Measurements from ENCODE around the gene ALOX15. TPM values are rescaled to one million over a fixed set of nuclear protein-coding genes. Genes with fewer than 3 reads are reported as not detected.
"Not testable (repeated sequence)": the region's sequence is repeated elsewhere in the genome, so short reads cannot be mapped to it uniquely, and the experiment has no call there.

Gene ALOX15
- total and polyA plus RNA-seq, 3 experiments from 2014 or later, result not detected

- no peak overlapping the region for H3K4me3 Mint-ChIP-seq
- DNase-seq, result no peak
- H3K9me3 ChIP-seq (ENCODE audit: low read length), result no peaks in the 10 kb centered on the region
- H3K27ac ChIP-seq (ENCODE audit: low read depth, low read length), result no peak overlapping the region
- POLR2A ChIA-PET, result no interaction called here
- H3K4me3 ChIP-seq (ENCODE audit: low read length), result no peak overlapping the region
- H3K27ac Mint-ChIP-seq, result no peak overlapping the region
- H3K9me3 Mint-ChIP-seq, result no peaks in the 10 kb centered on the region
- peaks cover 6 to 36% of the 10 kb centered on the region in 2 donors for H3K27me3 Mint-ChIP-seq
- H3K4me1 ChIP-seq (ENCODE audit: insufficient read depth, low read length), result no peaks in the 10 kb centered on the region
- H3K27me3 ChIP-seq (ENCODE audit: insufficient read depth, low read length, poor library complexity, severe bottlenecking), result no peaks in the 10 kb centered on the region
- H3K4me1 Mint-ChIP-seq, result no peaks in the 10 kb centered on the region
- CTCF ChIA-PET, result interaction anchor here (1.6 kb wide), 1 partner anchor 41 kb away, joined by 5 read pairs; no protein-coding TSS in a partner anchor
- H3K36me3 Mint-ChIP-seq, result no peaks in the 10 kb centered on the region
- H3K36me3 ChIP-seq (ENCODE audit: insufficient read depth, low read length), result no peaks in the 10 kb centered on the region
Measured at GRCh38 chr17:4607773-4608187, 33.7 kb downstream of the ALOX15 start.

- no peak overlapping the region for H3K27ac Mint-ChIP-seq
- H3K27me3 Mint-ChIP-seq, result peaks cover 6 to 33% of the 10 kb centered on the region in 2 donors
- H3K9me3 Mint-ChIP-seq, result no peaks in the 10 kb centered on the region
- Histone ChIP-seq H3K27ac (ENCODE audit: low read depth, low read length) (no peak overlapping the region), H3K9me3 (ENCODE audit: low read length) (no peaks in the 10 kb centered on the region), H3K27me3 (ENCODE audit: insufficient read depth, low read length, poor library complexity, severe bottlenecking) (no peaks in the 10 kb centered on the region), H3K36me3 (ENCODE audit: insufficient read depth, low read length) (no peaks in the 10 kb centered on the region), H3K4me3 (ENCODE audit: low read length) (no peak overlapping the region), H3K4me1 (ENCODE audit: insufficient read depth, low read length) (no peaks in the 10 kb centered on the region)
- CTCF ChIA-PET, result interaction anchor here (1.6 kb wide), 1 partner anchor 41 kb away, joined by 5 read pairs; no protein-coding TSS in a partner anchor
- no peaks in the 10 kb centered on the region for H3K4me1 Mint-ChIP-seq
- no peaks in the 10 kb centered on the region for H3K36me3 Mint-ChIP-seq
- H3K4me3 Mint-ChIP-seq, result no peak overlapping the region
- POLR2A ChIA-PET, result no interaction called here
- DNase-seq, result no peak
Measured at GRCh38 chr17:4607261-4607741, 34.2 kb downstream of the ALOX15 start.

- Histone ChIP-seq H3K4me3 (ENCODE audit: low read length) (no peak overlapping the region), H3K9me3 (ENCODE audit: low read length) (no peaks in the 10 kb centered on the region), H3K36me3 (ENCODE audit: insufficient read depth, low read length) (no peaks in the 10 kb centered on the region), H3K4me1 (ENCODE audit: insufficient read depth, low read length) (no peaks in the 10 kb centered on the region), H3K27ac (ENCODE audit: low read depth, low read length) (no peak overlapping the region), H3K27me3 (ENCODE audit: insufficient read depth, low read length, poor library complexity, severe bottlenecking) (no peaks in the 10 kb centered on the region)
- ChIA-PET CTCF (no interaction called here), POLR2A (no interaction called here)
- Mint-ChIP-seq H3K27ac (peak overlapping the region in 1 of 8 donors; percentile 63), H3K9me3 (no peaks in the 10 kb centered on the region), H3K27me3 (peaks cover 6 to 30% of the 10 kb centered on the region in 2 donors), H3K4me3 (no peak overlapping the region), H3K36me3 (no peaks in the 10 kb centered on the region), H3K4me1 (no peaks in the 10 kb centered on the region)
- DNase-seq, result no peak
Measured at GRCh38 chr17:4605826-4606225, 35.7 kb downstream of the ALOX15 start.

GRCh38 chr17:4604736-4605135 lies 36.7 kb downstream of the ALOX15 start:
- CTCF ChIA-PET; H3K36me3 Mint-ChIP-seq; H3K4me1 ChIP-seq (ENCODE audit: insufficient read depth, low read length); POLR2A ChIA-PET; H3K9me3 ChIP-seq (ENCODE audit: low read length); H3K36me3 ChIP-seq (ENCODE audit: insufficient read depth, low read length); H3K9me3 Mint-ChIP-seq; DNase-seq; H3K27ac ChIP-seq (ENCODE audit: low read depth, low read length); H3K4me3 Mint-ChIP-seq; H3K4me3 ChIP-seq (ENCODE audit: low read length); H3K27ac Mint-ChIP-seq; H3K27me3 ChIP-seq (ENCODE audit: insufficient read depth, low read length, poor library complexity, severe bottlenecking); H3K4me1 Mint-ChIP-seq: not testable (repeated sequence)
- H3K27me3 Mint-ChIP-seq, result peaks cover 6 to 22% of the 10 kb centered on the region in 2 donors

GRCh38 chr17:4604111-4604644 lies 37.3 kb downstream of the ALOX15 start:
- H3K4me1 Mint-ChIP-seq, result no peaks in the 10 kb centered on the region
- H3K27me3 ChIP-seq (ENCODE audit: insufficient read depth, low read length, poor library complexity, severe bottlenecking), result no peaks in the 10 kb centered on the region
- no peak overlapping the region for H3K27ac Mint-ChIP-seq
- H3K4me3 ChIP-seq (ENCODE audit: low read length), result no peak overlapping the region
- peaks cover 6 to 18% of the 10 kb centered on the region in 2 donors for H3K27me3 Mint-ChIP-seq
- H3K4me3 Mint-ChIP-seq, result no peak overlapping the region
- DNase-seq, result no peak
- H3K9me3 ChIP-seq (ENCODE audit: low read length), result no peaks in the 10 kb centered on the region
- no peaks in the 10 kb centered on the region for H3K36me3 ChIP-seq (ENCODE audit: insufficient read depth, low read length)
- ChIA-PET CTCF (no interaction called here), POLR2A (no interaction called here)
- no peak overlapping the region for H3K27ac ChIP-seq (ENCODE audit: low read depth, low read length)
- no peaks in the 10 kb centered on the region for H3K36me3 Mint-ChIP-seq
- no peaks in the 10 kb centered on the region for H3K4me1 ChIP-seq (ENCODE audit: insufficient read depth, low read length)
- peaks cover 0 to 2% (median 0%) of the 10 kb centered on the region in 5 donors for H3K9me3 Mint-ChIP-seq

GRCh38 chr17:4602041-4602440 lies 39.4 kb downstream of the ALOX15 start:
- Mint-ChIP-seq H3K36me3 (no peaks in the 10 kb centered on the region), H3K27ac (peak overlapping the region in 1 of 8 donors; percentile 57)

GRCh38 chr17:4601326-4601725 lies 40.2 kb downstream of the ALOX15 start:
- DNase-seq, result no peak
- no peaks in the 10 kb centered on the region for H3K36me3 Mint-ChIP-seq
- H3K4me3 Mint-ChIP-seq, result no peak overlapping the region
- no peaks in the 10 kb centered on the region for H3K36me3 ChIP-seq (ENCODE audit: insufficient read depth, low read length)
- CTCF ChIA-PET, result no interaction called here
- H3K4me1 ChIP-seq (ENCODE audit: insufficient read depth, low read length), result no peaks in the 10 kb centered on the region
- H3K27ac ChIP-seq (ENCODE audit: low read depth, low read length), result no peak overlapping the region
- no peaks in the 10 kb centered on the region for H3K4me1 Mint-ChIP-seq
- peaks cover 5 to 8% of the 10 kb centered on the region in 2 donors for H3K27me3 Mint-ChIP-seq
- H3K4me3 ChIP-seq (ENCODE audit: low read length), result no peak overlapping the region
- H3K9me3 Mint-ChIP-seq, result peaks cover 0 to 2% (median 0%) of the 10 kb centered on the region in 5 donors
- POLR2A ChIA-PET, result no interaction called here
- H3K27me3 ChIP-seq (ENCODE audit: insufficient read depth, low read length, poor library complexity, severe bottlenecking), result no peaks in the 10 kb centered on the region
- H3K9me3 ChIP-seq (ENCODE audit: low read length), result no peaks in the 10 kb centered on the region
- no peak overlapping the region for H3K27ac Mint-ChIP-seq

More at GRCh38 chr17:4602041-4602440, 39.4 kb downstream of the ALOX15 start:
- ChIA-PET POLR2A (no interaction called here), CTCF (no interaction called here)
- no peaks in the 10 kb centered on the region for H3K9me3 ChIP-seq (ENCODE audit: low read length)
- Mint-ChIP-seq H3K9me3 (peaks cover 0 to 2% (median 0%) of the 10 kb centered on the region in 5 donors), H3K27me3 (peaks cover 4 to 8% of the 10 kb centered on the region in 2 donors), H3K4me1 (no peaks in the 10 kb centered on the region), H3K4me3 (no peak overlapping the region)
- H3K4me3 ChIP-seq (ENCODE audit: low read length), result no peak overlapping the region
- H3K27me3 ChIP-seq (ENCODE audit: insufficient read depth, low read length, poor library complexity, severe bottlenecking), result no peaks in the 10 kb centered on the region
- no peak overlapping the region for H3K27ac ChIP-seq (ENCODE audit: low read depth, low read length)
- no peaks in the 10 kb centered on the region for H3K36me3 ChIP-seq (ENCODE audit: insufficient read depth, low read length)
- no peaks in the 10 kb centered on the region for H3K4me1 ChIP-seq (ENCODE audit: insufficient read depth, low read length)
- DNase-seq, result no peak

GRCh38 chr17:4600563-4600962 lies 40.9 kb downstream of the ALOX15 start:
- Histone ChIP-seq H3K27me3 (ENCODE audit: insufficient read depth, low read length, poor library complexity, severe bottlenecking) (no peaks in the 10 kb centered on the region), H3K27ac (ENCODE audit: low read depth, low read length) (no peak overlapping the region), H3K36me3 (ENCODE audit: insufficient read depth, low read length) (no peaks in the 10 kb centered on the region), H3K4me3 (ENCODE audit: low read length) (no peak overlapping the region), H3K9me3 (ENCODE audit: low read length) (no peaks in the 10 kb centered on the region), H3K4me1 (ENCODE audit: insufficient read depth, low read length) (no peaks in the 10 kb centered on the region)
- Mint-ChIP-seq H3K4me3 (no peak overlapping the region), H3K27me3 (peaks cover 5 to 8% of the 10 kb centered on the region in 2 donors), H3K36me3 (no peaks in the 10 kb centered on the region), H3K9me3 (peaks cover 0 to 2% (median 0%) of the 10 kb centered on the region in 5 donors), H3K4me1 (no peaks in the 10 kb centered on the region), H3K27ac (no peak overlapping the region)
- DNase-seq, result no peak
- CTCF ChIA-PET, result no interaction called here
- POLR2A ChIA-PET, result no interaction called here
